CD4-positive, alpha-beta T cell treated with Interleukin-21 for 1 hour (primary cell): Measurements from ENCODE around the gene EPM2A.
"Not testable (repeated sequence)": the region's sequence is repeated elsewhere in the genome, so short reads cannot be mapped to it uniquely, and the experiment has no call there.

Experiments
- DNase-seq: peaks from one replicate; pipeline ENCODE4 v3.0.0-alpha.2; 2020

Gene EPM2A

DNA sequence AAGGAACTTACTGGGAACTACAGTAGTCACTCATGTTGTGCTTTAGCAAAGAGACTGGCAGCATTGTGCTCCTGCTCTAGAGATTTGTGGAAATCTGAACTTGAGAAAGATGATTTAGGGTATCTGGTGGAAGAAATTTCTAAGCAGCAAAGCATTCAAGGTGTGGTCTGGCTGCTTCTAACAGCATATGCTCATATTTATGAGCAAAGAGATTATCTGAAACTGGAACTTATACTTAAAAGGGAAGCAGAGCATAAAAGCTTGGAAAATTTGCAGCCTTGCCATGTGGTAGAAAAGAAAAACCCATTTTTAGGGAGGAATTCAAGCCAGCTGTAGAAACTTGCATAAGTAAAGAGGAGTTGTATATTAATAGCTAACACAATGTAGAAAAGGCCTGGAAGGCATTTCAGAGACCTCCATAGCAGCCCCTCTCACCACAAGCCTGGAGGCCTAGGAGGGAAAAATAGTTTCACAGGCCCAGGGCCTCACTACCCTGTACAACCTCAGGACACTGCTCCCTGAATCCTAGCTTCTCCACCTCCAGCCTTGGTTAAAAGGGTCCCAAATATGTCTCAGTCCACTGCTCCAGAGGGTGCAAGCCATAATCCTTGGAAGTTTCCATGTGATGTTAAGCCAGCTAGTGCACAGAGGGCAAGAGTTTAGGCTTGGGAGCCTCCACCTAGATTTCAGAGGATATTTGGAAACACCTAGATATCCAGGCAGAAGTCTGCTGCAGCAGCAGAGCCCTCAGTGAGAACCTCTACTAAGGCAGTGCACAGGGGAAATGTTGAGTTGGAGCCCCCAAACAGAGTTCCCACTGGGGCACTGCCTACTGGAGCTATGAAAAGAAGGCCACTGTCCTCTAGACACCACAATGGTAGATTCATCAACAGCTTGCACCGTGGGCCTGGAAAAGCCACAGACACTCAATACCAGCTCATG lies 6.6 kb downstream of the EPM2A start:
- DNase-seq = no peak

GRCh38 chr6:145727817-145728388 lies 7.4 kb downstream of the EPM2A start:
- DNase-seq = no peak

GRCh38 chr6:145725570-145725969 lies 9.8 kb downstream of the EPM2A start:
- no peak for DNase-seq

- no peak for DNase-seq
These were observed 11.7 kb downstream of the EPM2A start for GRCh38 chr6:145723646-145724045.

GRCh38 chr6:145722190-145722589 lies 13.1 kb downstream of the EPM2A start:
- DNase-seq = no peak

DNA sequence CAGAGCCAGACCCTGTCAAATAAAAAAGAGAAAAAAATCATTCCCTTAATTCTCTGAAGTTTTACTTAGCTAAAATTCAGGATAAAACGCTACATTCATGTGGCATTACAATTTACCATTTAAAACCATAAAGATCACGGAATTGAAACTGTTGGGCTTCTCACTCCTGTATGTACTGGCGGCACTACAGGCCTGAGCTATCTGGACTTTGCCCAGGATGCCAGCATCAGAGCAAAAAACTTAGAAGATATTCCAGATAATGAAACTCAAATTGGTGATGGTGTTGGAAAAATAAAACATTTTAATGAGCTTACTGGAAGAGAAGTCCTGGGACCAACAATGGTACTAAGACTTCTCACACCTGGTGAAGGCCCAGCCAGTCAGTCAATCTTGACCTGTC lies 14.2 kb downstream of the EPM2A start:
- no peak for DNase-seq

DNA sequence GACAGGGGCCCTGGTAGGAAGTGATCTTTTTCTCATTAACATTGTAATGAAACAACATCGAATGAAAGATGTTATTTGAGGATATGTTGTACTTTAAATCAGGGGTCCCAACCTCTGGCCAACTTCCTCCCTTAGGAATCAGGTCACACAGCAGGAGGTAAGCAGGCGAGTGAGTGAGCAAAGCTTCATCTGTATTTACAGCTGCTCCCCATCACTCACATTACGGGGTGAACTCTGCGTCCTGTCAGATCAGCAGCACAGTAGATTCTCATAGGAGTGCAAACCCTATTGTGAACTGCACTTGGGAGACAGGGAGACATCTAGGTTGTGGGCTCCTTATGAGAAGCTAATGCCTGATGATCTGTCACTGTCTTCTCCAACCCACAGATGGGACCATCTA lies 19.9 kb downstream of the EPM2A start:
- no peak for DNase-seq

GRCh38 chr6:145714731-145715130 lies 20.6 kb downstream of the EPM2A start:
- no peak for DNase-seq

DNA sequence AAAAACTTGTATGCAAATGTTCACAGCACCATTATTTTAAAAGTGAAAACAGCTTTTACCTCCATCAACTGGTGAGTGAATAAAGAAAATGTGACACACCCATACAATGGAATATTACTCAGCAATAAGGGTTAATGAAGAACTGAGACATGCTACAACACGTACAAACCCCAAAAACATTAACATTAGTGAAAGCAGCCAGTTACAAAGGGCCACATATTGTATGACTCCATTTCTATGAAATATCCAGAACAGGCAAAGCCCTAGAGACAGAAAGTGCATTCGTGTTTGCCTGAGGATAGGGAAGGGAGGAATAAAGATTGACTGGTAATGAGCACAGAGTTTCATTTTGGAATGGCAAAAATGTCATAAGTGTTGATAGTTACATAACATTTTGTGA lies 21.5 kb downstream of the EPM2A start:
- DNase-seq = no peak

- DNase-seq = no peak
These were observed 23.9 kb downstream of the EPM2A start for GRCh38 chr6:145711372-145711771.

DNA sequence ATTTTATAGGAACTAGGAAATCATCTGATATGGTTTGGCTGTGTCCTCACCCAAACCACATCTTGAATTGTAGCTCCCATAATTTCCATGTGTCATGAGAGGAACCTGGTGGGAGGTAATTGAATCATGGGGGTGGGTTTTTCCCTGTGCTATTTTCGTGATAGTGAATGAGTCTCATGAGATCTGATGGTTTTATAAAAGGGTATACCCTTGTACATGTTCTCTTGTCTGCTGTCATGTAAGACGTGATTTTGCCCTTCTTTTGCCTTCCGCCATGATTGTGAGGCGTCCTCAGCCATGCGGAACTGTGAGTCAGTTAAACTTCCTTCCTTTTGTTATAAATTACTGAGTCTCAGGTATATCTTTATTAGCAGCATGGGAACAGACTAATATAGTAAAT lies 27.9 kb downstream of the EPM2A start:
- DNase-seq = no peak

DNA sequence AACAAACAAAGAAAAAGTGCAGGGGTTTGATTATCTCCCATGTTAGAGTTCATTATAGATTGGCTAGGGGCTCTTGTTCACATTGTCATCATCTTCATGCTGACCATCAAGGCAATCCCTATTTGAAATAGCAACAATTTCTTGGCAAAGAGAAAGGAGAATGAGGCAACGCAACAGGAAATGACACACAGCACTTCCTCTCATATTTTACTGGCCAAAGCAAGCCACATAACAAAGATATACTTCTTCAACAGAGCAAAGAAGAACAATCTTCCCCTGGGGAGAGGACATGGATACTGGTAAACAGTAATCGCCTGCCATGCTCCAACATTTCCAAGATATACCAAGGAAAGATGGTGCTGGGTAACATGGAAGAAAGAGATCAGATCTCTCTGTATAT lies 29.8 kb downstream of the EPM2A start:
- DNase-seq = no peak

DNA sequence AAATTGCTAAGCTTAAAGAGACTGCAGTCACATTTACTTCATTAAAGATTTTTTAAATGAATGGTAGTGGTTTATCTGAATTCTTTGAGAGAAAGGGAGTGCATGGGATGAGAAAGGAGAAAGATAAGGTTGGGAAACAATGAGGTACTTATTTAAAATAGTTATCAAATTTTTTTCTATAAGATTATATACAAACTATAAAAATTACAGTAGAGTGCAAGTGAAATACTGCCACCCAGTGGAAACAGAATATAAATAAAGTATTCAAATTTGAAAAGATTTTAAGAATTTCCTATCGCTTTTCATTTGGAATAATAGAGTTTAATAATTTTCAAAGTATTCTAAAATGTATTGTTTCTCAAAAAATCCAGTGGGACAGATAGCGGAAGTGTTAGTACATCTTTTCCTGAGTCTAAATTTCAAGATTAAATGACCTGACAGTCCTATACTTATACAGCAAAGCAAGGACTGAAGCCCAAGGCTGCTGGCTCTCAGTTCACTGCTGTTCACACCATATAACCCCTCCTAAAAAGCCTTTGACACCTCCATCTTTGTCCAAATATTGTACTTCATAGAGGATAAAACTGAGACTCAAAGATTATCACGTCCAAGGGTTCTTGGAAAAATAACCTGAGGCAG lies 31.1 kb downstream of the EPM2A start:
- peak; percentile 9 for DNase-seq

DNA sequence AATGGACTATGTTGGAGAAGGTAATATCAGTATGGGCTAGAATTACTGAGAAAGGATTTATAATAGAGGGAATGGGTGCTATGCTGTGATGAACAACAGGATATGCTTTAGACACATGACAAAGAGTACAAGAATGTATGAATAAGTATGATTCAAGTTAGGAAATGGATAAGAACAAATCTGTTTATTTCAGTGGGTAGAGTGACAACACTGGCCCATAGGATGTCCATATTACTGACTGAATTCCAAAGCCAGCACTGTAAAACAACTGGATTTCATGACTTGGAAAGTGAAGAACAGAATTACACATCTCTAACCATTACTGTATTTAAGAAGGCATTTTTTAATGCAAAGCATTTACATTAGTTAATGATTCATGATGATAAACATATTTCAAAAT lies 35.9 kb downstream of the EPM2A start:
- DNase-seq = no peak

DNA sequence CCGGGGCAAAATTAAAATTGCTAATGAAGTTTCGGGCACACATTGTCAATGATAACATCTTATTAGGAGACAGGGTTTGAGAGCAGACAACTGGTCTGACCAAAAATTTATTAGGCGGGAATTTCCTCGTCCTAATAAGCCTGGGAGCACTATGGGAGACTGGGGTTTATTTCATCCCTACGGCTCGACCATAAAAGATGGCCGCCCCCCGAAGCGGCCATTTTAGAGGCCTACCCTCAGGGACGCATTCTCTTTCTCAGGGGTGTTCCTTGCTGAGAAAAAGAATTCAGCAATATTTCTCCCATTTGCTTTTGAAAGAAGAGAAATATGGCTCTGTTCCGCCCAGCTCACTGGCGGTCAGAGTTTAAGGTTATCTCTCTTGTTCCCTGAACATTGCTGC lies 37.9 kb downstream of the EPM2A start:
- not testable (repeated sequence) for DNase-seq

DNA sequence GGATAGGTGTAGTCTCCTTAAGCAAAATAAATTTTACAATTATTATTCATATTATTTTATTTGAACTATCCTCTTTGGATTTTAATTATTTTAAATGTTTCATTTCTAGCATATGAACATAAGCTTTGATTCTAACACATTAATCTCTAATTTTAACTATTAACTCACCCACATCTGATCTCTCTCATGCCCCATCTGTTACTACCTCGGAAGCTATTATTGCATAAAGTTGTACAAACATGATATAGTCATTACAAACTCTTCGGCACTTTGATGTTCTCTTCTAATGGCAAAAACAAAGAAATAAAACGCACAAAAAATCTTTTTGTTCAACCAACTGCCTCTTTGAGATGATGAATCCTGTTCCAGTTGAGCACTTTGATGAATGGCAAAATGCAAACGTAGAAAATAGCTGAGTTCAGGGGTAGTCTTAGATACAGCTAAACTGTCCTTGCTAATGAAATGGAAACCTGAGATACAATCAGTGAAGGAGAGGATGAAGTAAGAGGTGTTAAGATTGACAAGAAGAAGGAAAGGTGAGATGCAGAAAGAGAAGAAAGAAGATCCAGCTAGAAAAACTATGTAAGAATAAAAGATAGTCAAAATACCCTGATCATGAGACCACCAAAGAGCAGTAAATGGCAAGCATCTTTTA lies 41.1 kb downstream of the EPM2A start:
- DNase-seq = no peak

GRCh38 chr6:145690969-145691368 lies 44.4 kb downstream of the EPM2A start:
- DNase-seq = no peak

- DNase-seq = no peak
These were observed 45.8 kb downstream of the EPM2A start for GRCh38 chr6:145689529-145689928.

- no peak for DNase-seq
These were observed 46.8 kb downstream of the EPM2A start for GRCh38 chr6:145688493-145688905.

DNA sequence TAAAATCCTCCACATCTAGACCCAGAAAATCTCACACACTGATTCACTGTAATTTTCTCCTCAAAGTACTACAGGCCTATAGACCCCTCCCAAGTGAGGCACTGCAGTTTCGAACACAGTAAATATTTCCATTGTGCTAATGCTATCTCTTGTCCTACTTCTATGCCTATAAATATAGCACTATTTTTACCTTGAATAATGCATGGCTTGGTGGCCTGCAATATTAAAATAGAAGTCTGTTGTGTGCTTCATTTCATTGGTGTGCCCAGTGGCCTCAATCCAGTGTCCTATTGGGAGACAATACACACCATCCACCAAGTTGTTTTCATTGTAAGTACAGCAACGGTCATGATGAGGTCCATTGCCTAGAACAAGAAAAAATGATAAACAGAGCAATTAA lies 49.4 kb downstream of the EPM2A start:
- no peak for DNase-seq

- DNase-seq = no peak
These were observed 53.4 kb downstream of the EPM2A start for GRCh38 chr6:145681965-145682364.

GRCh38 chr6:145673504-145673903 lies 61.8 kb downstream of the EPM2A start:
- no peak for DNase-seq

GRCh38 chr6:145670311-145670710 lies 65.0 kb downstream of the EPM2A start:
- DNase-seq = no peak

GRCh38 chr6:145669627-145670034 lies 65.7 kb downstream of the EPM2A start:
- no peak for DNase-seq
